ENCODE data around the gene PPRC1.

PPRC1 gene

DNA sequence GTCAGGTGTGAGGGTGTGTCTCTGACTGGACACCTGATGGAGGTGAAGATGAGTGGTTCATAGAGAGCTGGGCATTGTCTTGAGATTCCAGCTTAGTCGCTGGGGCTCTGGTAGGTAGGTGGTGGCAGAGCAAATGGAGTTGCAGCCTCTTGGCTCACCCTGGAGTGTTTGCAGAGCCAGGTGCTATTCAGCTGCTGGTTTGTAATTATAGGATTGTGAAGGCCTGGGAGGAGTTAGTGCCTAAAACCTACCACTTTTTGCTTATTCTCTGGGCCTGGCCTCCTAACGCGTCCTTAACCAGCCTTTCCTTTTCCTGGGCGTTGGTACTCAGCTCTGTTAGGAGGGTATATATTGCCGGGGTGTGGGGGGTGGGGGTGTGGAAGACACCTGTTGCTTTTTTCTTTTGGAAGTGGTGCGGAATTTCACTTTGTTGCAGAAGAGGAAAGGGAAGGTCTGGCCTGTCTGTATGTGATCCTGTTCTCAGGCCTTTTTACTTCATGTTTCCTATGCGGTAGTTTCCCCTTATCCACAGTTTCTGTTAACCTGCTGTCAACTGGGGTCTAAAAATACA, 3.2 kb downstream of the PPRC1 start:
- Histone ChIP-seq H3K9me3 (ENCODE audit: control insufficient read depth, insufficient read depth, low read depth, low read length) (no peaks in the 10 kb centered on the region), H3K4me1 (ENCODE audit: control insufficient read depth, insufficient read depth, low read length) (peaks cover 15% of the 10 kb centered on the region), H3K4me3 (ENCODE audit: low read depth, low read length) (no peak overlapping the region), H3K9ac (ENCODE audit: low read length) (no peak overlapping the region), H3K36me3 (ENCODE audit: control insufficient read depth, insufficient read depth, low read length) (peaks cover 36% of the 10 kb centered on the region), H3K27me3 (ENCODE audit: control insufficient read depth, insufficient read depth, low read length) (no peaks in the 10 kb centered on the region), H3K27ac (ENCODE audit: low read depth, low read length) (no peak overlapping the region)

DNA sequence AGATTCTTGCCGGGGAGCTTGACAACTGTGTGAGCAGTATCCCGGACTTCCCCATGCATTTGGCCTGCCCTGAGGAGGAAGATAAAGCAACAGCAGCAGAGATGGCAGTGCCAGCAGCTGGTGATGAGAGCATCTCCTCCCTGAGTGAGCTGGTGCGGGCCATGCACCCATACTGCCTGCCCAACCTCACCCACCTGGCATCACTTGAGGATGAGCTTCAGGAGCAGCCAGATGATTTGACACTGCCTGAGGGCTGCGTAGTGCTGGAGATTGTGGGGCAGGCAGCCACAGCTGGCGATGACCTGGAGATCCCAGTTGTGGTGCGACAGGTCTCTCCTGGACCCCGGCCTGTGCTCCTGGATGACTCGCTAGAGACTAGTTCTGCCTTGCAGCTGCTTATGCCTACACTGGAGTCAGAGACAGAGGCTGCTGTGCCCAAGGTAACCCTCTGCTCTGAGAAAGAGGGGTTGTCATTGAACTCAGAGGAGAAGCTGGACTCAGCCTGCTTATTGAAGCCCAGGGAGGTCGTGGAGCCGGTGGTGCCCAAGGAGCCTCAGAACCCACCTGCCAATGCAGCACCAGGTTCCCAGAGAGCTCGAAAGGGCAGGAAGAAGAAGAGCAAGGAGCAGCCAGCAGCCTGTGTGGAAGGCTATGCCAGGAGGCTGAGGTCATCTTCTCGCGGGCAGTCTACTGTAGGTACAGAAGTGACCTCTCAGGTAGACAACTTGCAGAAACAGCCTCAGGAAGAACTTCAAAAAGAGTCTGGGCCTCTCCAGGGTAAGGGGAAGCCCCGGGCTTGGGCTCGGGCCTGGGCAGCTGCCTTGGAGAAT, 6.7 kb downstream of the PPRC1 start:
- Histone ChIP-seq H3K36me3 (ENCODE audit: control insufficient read depth, insufficient read depth, low read length) (peaks cover 66% of the 10 kb centered on the region), H3K9me3 (ENCODE audit: control insufficient read depth, insufficient read depth, low read depth, low read length) (no peaks in the 10 kb centered on the region), H3K27ac (ENCODE audit: low read depth, low read length) (no peak overlapping the region), H3K27me3 (ENCODE audit: control insufficient read depth, insufficient read depth, low read length) (no peaks in the 10 kb centered on the region), H3K4me1 (ENCODE audit: control insufficient read depth, insufficient read depth, low read length) (peaks cover 13% of the 10 kb centered on the region), H3K9ac (ENCODE audit: low read length) (no peak overlapping the region), H3K4me3 (ENCODE audit: low read depth, low read length) (no peak overlapping the region)

DNA sequence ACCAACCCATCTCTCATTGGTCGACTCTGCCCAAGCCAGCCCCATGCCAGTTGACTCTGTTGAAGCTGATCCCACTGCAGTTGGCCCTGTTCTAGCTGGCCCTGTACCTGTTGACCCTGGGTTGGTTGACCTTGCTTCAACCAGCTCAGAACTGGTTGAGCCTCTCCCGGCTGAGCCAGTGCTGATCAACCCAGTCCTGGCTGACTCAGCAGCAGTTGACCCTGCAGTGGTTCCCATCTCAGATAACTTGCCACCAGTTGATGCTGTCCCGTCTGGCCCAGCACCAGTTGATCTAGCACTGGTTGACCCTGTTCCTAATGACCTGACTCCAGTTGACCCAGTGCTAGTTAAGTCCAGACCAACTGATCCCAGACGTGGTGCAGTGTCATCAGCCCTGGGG, 7.4 kb downstream of the PPRC1 start:
- no peak overlapping the region for H3K9ac ChIP-seq (ENCODE audit: low read length)

DNA sequence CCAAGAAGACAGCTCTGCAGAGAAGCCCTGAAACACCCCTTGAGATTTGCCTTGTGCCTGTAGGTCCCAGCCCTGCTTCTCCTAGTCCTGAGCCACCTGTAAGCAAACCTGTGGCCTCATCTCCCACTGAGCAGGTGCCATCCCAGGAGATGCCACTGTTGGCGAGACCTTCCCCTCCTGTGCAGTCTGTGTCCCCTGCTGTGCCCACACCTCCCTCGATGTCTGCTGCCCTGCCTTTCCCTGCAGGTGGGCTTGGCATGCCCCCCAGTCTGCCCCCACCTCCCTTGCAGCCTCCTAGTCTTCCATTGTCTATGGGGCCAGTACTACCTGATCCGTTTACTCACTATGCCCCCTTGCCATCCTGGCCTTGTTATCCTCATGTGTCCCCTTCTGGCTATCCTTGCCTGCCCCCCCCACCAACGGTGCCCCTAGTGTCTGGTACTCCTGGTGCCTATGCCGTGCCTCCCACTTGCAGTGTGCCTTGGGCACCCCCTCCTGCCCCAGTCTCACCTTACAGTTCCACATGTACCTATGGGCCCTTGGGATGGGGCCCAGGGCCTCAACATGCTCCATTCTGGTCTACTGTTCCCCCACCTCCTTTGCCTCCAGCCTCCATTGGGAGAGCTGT, 8.2 kb downstream of the PPRC1 start:
- Histone ChIP-seq H3K9me3 (ENCODE audit: control insufficient read depth, insufficient read depth, low read depth, low read length) (no peaks in the 10 kb centered on the region), H3K27me3 (ENCODE audit: control insufficient read depth, insufficient read depth, low read length) (no peaks in the 10 kb centered on the region), H3K36me3 (ENCODE audit: control insufficient read depth, insufficient read depth, low read length) (peaks cover 78% of the 10 kb centered on the region), H3K9ac (ENCODE audit: low read length) (no peak overlapping the region), H3K27ac (ENCODE audit: low read depth, low read length) (no peak overlapping the region), H3K4me1 (ENCODE audit: control insufficient read depth, insufficient read depth, low read length) (peaks cover 4% of the 10 kb centered on the region; the same call in 1 of the 2 replicates), H3K4me3 (ENCODE audit: low read depth, low read length) (no peak overlapping the region)

More for the DNA sequence above, 7.4 kb downstream of the PPRC1 start:
- H3K27ac ChIP-seq (ENCODE audit: low read depth, low read length): no peak overlapping the region
- no peaks in the 10 kb centered on the region for H3K9me3 ChIP-seq (ENCODE audit: control insufficient read depth, insufficient read depth, low read depth, low read length)
- no peaks in the 10 kb centered on the region for H3K27me3 ChIP-seq (ENCODE audit: control insufficient read depth, insufficient read depth, low read length)
- H3K4me3 ChIP-seq (ENCODE audit: low read depth, low read length): no peak overlapping the region
- H3K4me1 ChIP-seq (ENCODE audit: control insufficient read depth, insufficient read depth, low read length): peaks cover 8% of the 10 kb centered on the region; the same call in 1 of the 2 replicates
- peaks cover 73% of the 10 kb centered on the region for H3K36me3 ChIP-seq (ENCODE audit: control insufficient read depth, insufficient read depth, low read length)

DNA sequence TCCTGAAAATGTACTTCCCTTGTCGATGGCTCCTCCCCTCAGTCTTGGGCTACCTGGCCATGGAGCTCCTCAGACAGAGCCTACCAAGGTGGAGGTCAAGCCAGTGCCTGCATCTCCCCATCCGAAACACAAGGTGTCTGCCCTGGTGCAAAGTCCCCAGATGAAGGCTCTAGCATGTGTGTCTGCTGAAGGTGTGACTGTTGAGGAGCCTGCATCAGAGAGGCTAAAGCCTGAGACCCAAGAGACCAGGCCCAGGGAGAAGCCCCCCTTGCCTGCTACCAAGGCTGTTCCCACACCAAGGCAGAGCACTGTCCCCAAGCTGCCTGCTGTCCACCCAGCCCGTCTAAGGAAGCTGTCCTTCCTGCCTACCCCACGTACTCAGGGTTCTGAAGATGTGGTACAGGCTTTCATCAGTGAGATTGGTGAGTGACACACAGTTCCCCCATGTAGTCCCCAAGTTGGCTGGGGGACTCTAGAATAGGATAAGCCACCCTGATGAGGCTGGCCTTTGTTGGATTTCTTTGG, 8.8 kb downstream of the PPRC1 start:
- H3K9me3 ChIP-seq (ENCODE audit: control insufficient read depth, insufficient read depth, low read depth, low read length): no peaks in the 10 kb centered on the region
- no peak overlapping the region for H3K4me3 ChIP-seq (ENCODE audit: low read depth, low read length)
- H3K9ac ChIP-seq (ENCODE audit: low read length): no peak overlapping the region
- peaks cover 2% of the 10 kb centered on the region; the same call in 1 of the 2 replicates for H3K4me1 ChIP-seq (ENCODE audit: control insufficient read depth, insufficient read depth, low read length)
- no peak overlapping the region for H3K27ac ChIP-seq (ENCODE audit: low read depth, low read length)
- no peaks in the 10 kb centered on the region for H3K27me3 ChIP-seq (ENCODE audit: control insufficient read depth, insufficient read depth, low read length)
- H3K36me3 ChIP-seq (ENCODE audit: control insufficient read depth, insufficient read depth, low read length): peaks cover 84% of the 10 kb centered on the region

DNA sequence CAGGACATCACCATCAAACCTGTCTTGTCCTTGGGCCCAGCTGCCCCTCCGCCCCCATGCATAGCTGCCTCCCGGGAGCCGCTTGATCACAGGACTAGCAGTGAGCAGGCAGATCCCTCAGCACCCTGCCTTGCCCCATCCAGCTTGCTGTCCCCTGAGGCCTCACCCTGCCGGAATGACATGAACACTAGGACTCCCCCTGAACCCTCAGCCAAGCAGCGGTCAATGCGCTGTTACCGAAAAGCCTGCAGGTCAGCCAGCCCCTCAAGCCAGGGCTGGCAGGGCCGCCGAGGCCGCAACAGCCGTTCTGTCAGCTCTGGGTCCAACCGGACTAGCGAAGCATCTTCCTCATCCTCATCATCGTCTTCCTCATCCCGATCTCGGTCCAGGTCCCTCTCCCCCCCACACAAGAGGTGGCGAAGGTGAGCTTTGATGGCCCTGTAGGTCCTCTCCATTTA, 14.2 kb downstream of the PPRC1 start:
- Histone ChIP-seq H3K27me3 (ENCODE audit: control insufficient read depth, insufficient read depth, low read length) (no peaks in the 10 kb centered on the region), H3K4me3 (ENCODE audit: low read depth, low read length) (no peak overlapping the region), H3K27ac (ENCODE audit: low read depth, low read length) (no peak overlapping the region), H3K36me3 (ENCODE audit: control insufficient read depth, insufficient read depth, low read length) (peaks cover 79% of the 10 kb centered on the region), H3K9ac (ENCODE audit: low read length) (no peak overlapping the region), H3K9me3 (ENCODE audit: control insufficient read depth, insufficient read depth, low read depth, low read length) (no peaks in the 10 kb centered on the region), H3K4me1 (ENCODE audit: control insufficient read depth, insufficient read depth, low read length) (peaks cover 14% of the 10 kb centered on the region)

DNA sequence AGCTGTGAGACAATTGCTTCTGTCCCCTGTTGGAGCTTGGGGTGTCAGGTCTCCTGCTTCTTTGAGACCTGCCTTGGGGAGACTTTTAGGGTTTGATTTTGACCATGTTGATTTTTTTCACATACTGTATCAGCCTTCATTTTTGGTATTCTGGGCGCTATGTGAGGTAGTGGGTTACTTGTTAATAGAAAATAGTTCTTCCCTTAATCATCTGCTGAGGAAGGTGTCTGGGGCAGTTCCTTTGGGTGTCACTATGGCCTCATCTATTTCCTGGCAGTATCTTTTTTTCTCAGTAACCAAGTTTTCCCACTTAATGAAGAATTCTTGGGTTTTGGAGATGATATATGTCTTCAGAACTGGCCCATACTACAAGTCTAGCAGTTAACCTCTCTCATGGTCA, 14.7 kb downstream of the PPRC1 start:
- Histone ChIP-seq H3K4me1 (ENCODE audit: control insufficient read depth, insufficient read depth, low read length) (peaks cover 14% of the 10 kb centered on the region), H3K9ac (ENCODE audit: low read length) (no peak overlapping the region), H3K27ac (ENCODE audit: low read depth, low read length) (no peak overlapping the region), H3K9me3 (ENCODE audit: control insufficient read depth, insufficient read depth, low read depth, low read length) (no peaks in the 10 kb centered on the region), H3K4me3 (ENCODE audit: low read depth, low read length) (no peak overlapping the region), H3K27me3 (ENCODE audit: control insufficient read depth, insufficient read depth, low read length) (no peaks in the 10 kb centered on the region), H3K36me3 (ENCODE audit: control insufficient read depth, insufficient read depth, low read length) (peaks cover 79% of the 10 kb centered on the region)

DNA sequence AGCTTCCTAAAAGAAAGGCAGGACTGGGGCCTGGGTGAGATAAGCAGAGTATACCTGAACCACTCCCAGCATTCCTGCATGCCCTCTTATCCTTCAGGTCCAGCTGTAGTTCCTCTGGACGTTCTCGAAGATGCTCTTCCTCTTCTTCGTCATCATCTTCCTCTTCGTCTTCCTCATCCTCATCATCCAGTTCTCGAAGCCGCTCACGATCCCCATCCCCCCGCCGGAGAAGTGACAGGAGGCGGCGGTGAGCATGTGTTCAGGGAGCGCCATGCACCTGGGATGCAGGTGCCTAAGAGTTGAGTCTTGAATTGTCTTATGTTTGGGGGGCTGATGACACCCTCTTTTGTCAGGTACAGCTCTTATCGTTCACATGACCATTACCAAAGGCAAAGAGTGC, 15.4 kb downstream of the PPRC1 start:
- H3K27ac ChIP-seq (ENCODE audit: low read depth, low read length): no peak overlapping the region
- peaks cover 15% of the 10 kb centered on the region for H3K4me1 ChIP-seq (ENCODE audit: control insufficient read depth, insufficient read depth, low read length)
- no peak overlapping the region for H3K4me3 ChIP-seq (ENCODE audit: low read depth, low read length)
- H3K36me3 ChIP-seq (ENCODE audit: control insufficient read depth, insufficient read depth, low read length): peaks cover 73% of the 10 kb centered on the region
- H3K9me3 ChIP-seq (ENCODE audit: control insufficient read depth, insufficient read depth, low read depth, low read length): no peaks in the 10 kb centered on the region
- H3K27me3 ChIP-seq (ENCODE audit: control insufficient read depth, insufficient read depth, low read length): no peaks in the 10 kb centered on the region
- no peak overlapping the region for H3K9ac ChIP-seq (ENCODE audit: low read length)

DNA sequence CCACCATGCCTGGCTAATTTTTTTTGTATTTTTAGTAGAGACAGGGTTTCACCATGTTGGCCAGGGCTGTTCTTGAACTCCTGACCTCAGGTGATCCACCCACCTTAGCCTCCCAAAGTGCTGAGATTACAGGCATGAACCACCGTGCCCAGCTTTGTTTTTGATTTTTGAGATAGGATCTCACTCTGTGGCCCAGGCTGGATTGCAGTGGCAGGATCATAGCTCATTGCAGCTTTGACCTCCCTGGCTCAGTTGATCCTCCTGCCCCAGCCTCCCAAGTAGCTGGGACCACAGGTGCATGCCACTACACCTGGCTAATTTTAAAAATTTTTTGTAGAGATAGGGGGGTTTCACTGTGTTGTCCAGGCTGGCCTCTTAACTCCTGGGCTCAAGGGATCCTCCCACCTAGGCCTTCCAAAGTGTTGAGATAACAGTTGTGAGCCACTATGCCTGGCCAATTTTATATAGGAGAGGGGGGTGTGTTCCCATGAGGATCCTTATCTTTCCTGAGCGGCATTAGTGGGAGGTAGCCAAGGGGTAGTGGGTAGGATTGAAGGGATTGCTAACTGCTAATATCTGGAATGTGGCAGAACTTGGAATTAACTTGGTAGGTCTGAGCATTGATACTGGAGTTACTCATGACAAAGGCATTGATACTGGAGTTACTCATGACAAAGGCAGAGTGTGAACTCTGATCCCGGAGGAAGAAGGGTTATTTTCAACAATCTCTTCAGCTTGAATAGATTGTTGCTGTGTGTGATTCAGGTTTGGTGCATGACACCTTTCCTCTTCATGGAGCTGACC, 18.3 kb downstream of the PPRC1 start:
- peak overlapping the region; percentile 86 for H3K9ac ChIP-seq (ENCODE audit: low read length)
- peaks cover 67% of the 10 kb centered on the region for H3K36me3 ChIP-seq (ENCODE audit: control insufficient read depth, insufficient read depth, low read length)
- H3K9me3 ChIP-seq (ENCODE audit: control insufficient read depth, insufficient read depth, low read depth, low read length): no peaks in the 10 kb centered on the region
- peak overlapping the region; percentile 83 for H3K27ac ChIP-seq (ENCODE audit: low read depth, low read length)
- H3K4me3 ChIP-seq (ENCODE audit: low read depth, low read length): peak overlapping the region; percentile 56
- no peaks in the 10 kb centered on the region for H3K27me3 ChIP-seq (ENCODE audit: control insufficient read depth, insufficient read depth, low read length)
- peaks cover 18% of the 10 kb centered on the region for H3K4me1 ChIP-seq (ENCODE audit: control insufficient read depth, insufficient read depth, low read length)

DNA sequence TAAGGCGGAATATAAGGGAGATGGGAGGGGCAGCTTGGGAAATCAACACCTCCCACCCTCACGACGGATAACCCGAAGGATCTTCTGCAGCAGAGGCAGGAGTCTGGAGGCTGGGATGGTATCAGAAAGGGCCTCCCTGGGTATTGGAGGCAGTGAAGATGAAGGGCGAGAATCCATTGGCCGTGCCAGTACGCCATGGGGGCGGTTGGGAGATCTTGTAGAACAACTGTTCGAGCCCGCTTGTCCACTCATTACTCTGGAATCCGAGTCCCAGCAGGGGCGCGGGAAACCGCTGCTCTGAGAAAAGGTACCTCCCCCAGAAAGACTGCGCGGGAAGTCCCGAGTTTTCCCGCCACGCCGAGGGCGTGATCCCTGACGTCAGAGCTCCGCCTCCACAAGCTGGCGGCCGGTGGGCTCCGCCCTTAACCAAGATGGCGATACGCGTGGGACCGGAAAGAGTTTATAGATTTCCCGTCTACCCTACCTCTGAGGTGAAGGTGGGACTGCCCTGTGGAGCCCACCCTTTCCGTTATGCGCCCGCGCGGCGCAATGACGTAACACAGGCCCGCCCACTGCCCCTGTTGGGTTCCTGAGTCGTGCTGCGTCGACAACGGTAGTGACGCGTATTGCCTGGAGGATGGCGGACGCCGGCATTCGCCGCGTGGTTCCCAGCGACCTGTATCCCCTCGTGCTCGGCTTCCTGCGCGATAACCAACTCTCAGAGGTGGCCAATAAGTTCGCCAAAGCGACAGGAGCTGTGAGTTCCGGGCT, 19.1 kb downstream of the PPRC1 start, which contains the start of gene NOLC1:
Gene NOLC1, plus strand, starts transcription at position 616 of the 771 bp plus-strand sequence. Its CDS starts 22 bp downstream, at position 638.
- Histone ChIP-seq H3K36me3 (ENCODE audit: control insufficient read depth, insufficient read depth, low read length) (peaks cover 66% of the 10 kb centered on the region), H3K4me1 (ENCODE audit: control insufficient read depth, insufficient read depth, low read length) (peaks cover 18% of the 10 kb centered on the region), H3K9me3 (ENCODE audit: control insufficient read depth, insufficient read depth, low read depth, low read length) (no peaks in the 10 kb centered on the region), H3K4me3 (ENCODE audit: low read depth, low read length) (peak within 1 kb of the TSS; percentile 76), H3K27ac (ENCODE audit: low read depth, low read length) (peak within 1 kb of the TSS; percentile 92), H3K27me3 (ENCODE audit: control insufficient read depth, insufficient read depth, low read length) (no peaks in the 10 kb centered on the region), H3K9ac (ENCODE audit: low read length) (peak within 1 kb of the TSS; percentile 97)

All from HUES6 (cell line).